Naive thymus-derived CD4-positive, alpha-beta T cell (primary cell): Measurements from ENCODE around the gene ZFYVE28. TPM values are rescaled to one million over a fixed set of nuclear protein-coding genes. Genes with fewer than 3 reads are reported as not detected.
A peak's percentile ranks its signal among the peaks of the same experiment; 100 is the strongest.

ENCODE experiments used
- ATAC-seq: fragments of 150-1000 bp; cut with Tn5 transposase; 2 replicates; pipeline ENCODE4 v1.10.0; 2021; ENCODE audit warnings: mild to moderate bottlenecking, moderate library complexity
- CTCF ChIA-PET: fragments of 350-600 bp; sonication (Branson Sonifier 250); formaldehyde crosslinking; loops from one replicate; lab custom pipeline; 2021; ENCODE audit warnings: antibody characterized with exemption; lab: Charles Lee
- POLR2A ChIA-PET: fragments of 350-600 bp; sonication (Branson Sonifier 250); formaldehyde crosslinking; loops from one replicate; lab custom pipeline; 2021; ENCODE audit warnings: antibody characterized with exemption, inconsistent platforms; lab: Charles Lee
- DNase-seq, 9 donors: peaks; one replicate each; pipeline versions ENCODE4 v3.0.0 to v3.0.0-alpha.2; 2020 to 2022; ENCODE audit warnings: mixed read lengths in 1 of 9
- H3K27ac ChIP-seq: one replicate; pipeline ENCODE4 v1.7.0; 2013; ENCODE audit warnings: mild to moderate bottlenecking, low read depth, low read length, moderate library complexity
- H3K27me3 ChIP-seq, 2 donors: one replicate each; pipeline ENCODE4 v1.7.0; 2013; ENCODE audit warnings: low read length in 2 of 2, mild to moderate bottlenecking in 2 of 2, moderate library complexity in 2 of 2; ENCODE audit not compliant: control insufficient read depth in 2 of 2, insufficient read depth in 2 of 2
- H3K36me3 ChIP-seq, 3 experiments: 1 replicate in 2 of 3; 2 replicates in 1 of 3; pipeline ENCODE4 v1.7.0; 2013; ENCODE audit warnings: low read length in 3 of 3, mild to moderate bottlenecking in 3 of 3, moderate library complexity in 1 of 3; ENCODE audit not compliant: insufficient read depth in 3 of 3, control insufficient read depth in 2 of 3
- H3K4me1 ChIP-seq, 2 donors: one replicate each; pipeline ENCODE4 v1.7.0; 2013; ENCODE audit warnings: low read length in 2 of 2, mild to moderate bottlenecking in 2 of 2, moderate library complexity in 1 of 2; ENCODE audit not compliant: control insufficient read depth in 2 of 2, insufficient read depth in 2 of 2
- H3K4me3 ChIP-seq: 2 replicates; pipeline ENCODE4 v1.7.0; 2013; ENCODE audit warnings: mild to moderate bottlenecking, low read length
- H3K9me3 ChIP-seq, 3 experiments: 1 replicate in 2 of 3; 2 replicates in 1 of 3; pipeline ENCODE4 v1.7.0; 2013; ENCODE audit warnings: low read length in 3 of 3; ENCODE audit not compliant: control insufficient read depth in 2 of 3
- H3K27ac Mint-ChIP-seq, 9 donors: one replicate each; pipeline ENCODE4 v1.8.0; 2020 to 2022; ENCODE audit warnings: mixed read lengths in 9 of 9, mild to moderate bottlenecking in 8 of 9, moderate library complexity in 5 of 9, inconsistent platforms in 2 of 9
- H3K27me3 Mint-ChIP-seq, 5 donors: one replicate each; pipeline ENCODE4 v1.8.0; 2021 to 2022; ENCODE audit warnings: mixed read lengths in 5 of 5, mild to moderate bottlenecking in 1 of 5
- H3K36me3 Mint-ChIP-seq, 5 donors: one replicate each; pipeline ENCODE4 v1.8.0; 2020 to 2022; ENCODE audit warnings: mixed read lengths in 5 of 5, mild to moderate bottlenecking in 3 of 5, inconsistent platforms in 1 of 5
- H3K4me1 Mint-ChIP-seq, 7 donors: one replicate each; pipeline ENCODE4 v1.8.0; 2020 to 2022; ENCODE audit warnings: mixed read lengths in 7 of 7, mild to moderate bottlenecking in 3 of 7, inconsistent platforms in 1 of 7
- H3K4me3 Mint-ChIP-seq, 10 donors: one replicate each; pipeline ENCODE4 v1.8.0; 2020 to 2022; ENCODE audit warnings: mild to moderate bottlenecking in 10 of 10, mixed read lengths in 10 of 10, moderate library complexity in 6 of 10, inconsistent platforms in 2 of 10
- H3K9me3 Mint-ChIP-seq, 11 donors: one replicate each; pipeline ENCODE4 v1.8.0; 2020 to 2022; ENCODE audit warnings: mixed read lengths in 11 of 11, mild to moderate bottlenecking in 4 of 11, inconsistent platforms in 1 of 11, moderate library complexity in 1 of 11
- intact Hi-C, 2 donors: fragments of 100-400 bp; cut with micrococcal nuclease; formaldehyde crosslinking; loops; one replicate each; pipeline ENCODE4 v1.15.1; 2023
- polyA plus RNA-seq, 2 donors: library from polyadenylated mRNA; unstranded; fragments of 300-500 nt; fragmentation: Illumina TruSeq; gene quantifications; one replicate each; pipeline ENCODE4 v1.2.3, GENCODE V29; 2021
- total RNA-seq, 6 experiments: library from RNA in 5 of 6; stranded (reverse) in 5 of 6; gene quantifications; 1 replicate in 5 of 6; 2 replicates in 1 of 6; pipeline ENCODE4 v1.2.3 and lab custom pipeline; 2021 to 2026

The ZFYVE28 gene
- total and polyA plus RNA-seq, 7 experiments from 2014 or later, result 6.1 to 26.5 (median 15.9) TPM

GRCh38 chr4:2268357-2269205, 149.9 kb downstream of the ZFYVE28 start:
- ATAC-seq (no peak), DNase-seq (no peak)
- no peaks in the 10 kb centered on the region for H3K9me3 ChIP-seq
- ChIA-PET CTCF (no interaction called here), POLR2A (interaction anchor here (1.3 kb wide), 1 partner anchor 125 kb away, joined by 3 read pairs; no protein-coding TSS in a partner anchor)
- Mint-ChIP-seq H3K27ac (peak overlapping the region in 1 of 9 donors; percentile 25), H3K4me3 (no peak overlapping the region), H3K36me3 (peaks cover 0 to 8% (median 3%) of the 10 kb centered on the region in 5 donors), H3K9me3 (peaks cover 0 to 1% (median 0%) of the 10 kb centered on the region in 11 donors), H3K4me1 (peaks cover 0 to 4% (median under 1%) of the 10 kb centered on the region in 7 donors), H3K27me3 (no peaks in the 10 kb centered on the region)
- no peak overlapping the region for H3K27ac ChIP-seq
- intact Hi-C loops, result no loop called here
- H3K27me3 ChIP-seq, result no peaks in the 10 kb centered on the region
- no peak overlapping the region for H3K4me3 ChIP-seq
- no peaks in the 10 kb centered on the region for H3K36me3 ChIP-seq
- no peaks in the 10 kb centered on the region for H3K4me1 ChIP-seq

DNA sequence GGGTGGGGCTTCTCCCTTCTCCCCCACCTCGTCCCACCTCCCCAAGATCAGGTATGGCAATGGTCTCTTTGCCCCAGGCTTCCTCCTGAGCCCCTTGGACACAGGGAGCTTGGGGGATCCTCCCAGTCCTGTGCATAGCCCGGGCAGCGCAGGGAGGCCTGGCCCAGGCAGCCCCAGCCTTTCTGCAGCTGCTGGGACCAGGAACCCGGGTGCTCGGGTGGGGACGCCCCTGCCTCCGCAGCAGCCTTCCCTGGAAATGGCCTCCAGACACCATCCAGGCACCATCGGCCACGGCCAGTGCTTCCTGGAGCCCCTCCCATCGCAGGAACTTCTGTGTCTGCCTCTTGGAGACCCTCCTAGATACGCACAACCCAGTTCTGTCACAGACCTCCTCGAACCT, 150.6 kb downstream of the ZFYVE28 start:
- no peaks in the 10 kb centered on the region for H3K27me3 Mint-ChIP-seq
- H3K36me3 ChIP-seq, result no peaks in the 10 kb centered on the region
- H3K9me3 Mint-ChIP-seq, result peaks cover 0 to 1% (median 0%) of the 10 kb centered on the region in 11 donors
- POLR2A ChIA-PET, result interaction anchor here (1.3 kb wide), 1 partner anchor 126 kb away, joined by 3 read pairs; no protein-coding TSS in a partner anchor
- H3K4me3 Mint-ChIP-seq, result no peak overlapping the region
- H3K36me3 Mint-ChIP-seq, result peaks cover 0 to 8% (median 0%) of the 10 kb centered on the region in 5 donors
- H3K4me3 ChIP-seq, result no peak overlapping the region
- H3K9me3 ChIP-seq, result no peaks in the 10 kb centered on the region
- no peaks in the 10 kb centered on the region for H3K27me3 ChIP-seq
- CTCF ChIA-PET, result no interaction called here
- peaks cover 0 to 4% of the 10 kb centered on the region in 2 donors for H3K4me1 ChIP-seq
- DNase-seq, result no peak
- no peak overlapping the region for H3K27ac Mint-ChIP-seq
- intact Hi-C loops, result no loop called here
- peaks cover 0 to 6% (median 2%) of the 10 kb centered on the region in 7 donors for H3K4me1 Mint-ChIP-seq
- H3K27ac ChIP-seq, result no peak overlapping the region
- ATAC-seq, result no peak

- H3K27me3 ChIP-seq, result no peaks in the 10 kb centered on the region
- no peak overlapping the region for H3K4me3 ChIP-seq
- peaks cover 0 to 6% (median 1%) of the 10 kb centered on the region in 7 donors for H3K4me1 Mint-ChIP-seq
- H3K9me3 Mint-ChIP-seq, result peaks cover 0 to 1% (median 0%) of the 10 kb centered on the region in 11 donors
- peaks cover 0 to 6% (median 0%) of the 10 kb centered on the region in 5 donors for H3K36me3 Mint-ChIP-seq
- H3K36me3 ChIP-seq, result no peaks in the 10 kb centered on the region
- H3K27ac ChIP-seq, result no peak overlapping the region
- POLR2A ChIA-PET, result interaction anchor here (0.6 to 1.3 kb wide), 2 partner anchors 21 to 126 kb away, joined by 3 to 5 read pairs; no protein-coding TSS in a partner anchor
- no peaks in the 10 kb centered on the region for H3K27me3 Mint-ChIP-seq
- intact Hi-C loops, result no loop called here
- no peak for ATAC-seq
- no peak for DNase-seq
- H3K4me1 ChIP-seq, result peaks cover 0 to 7% of the 10 kb centered on the region in 2 donors
- H3K27ac Mint-ChIP-seq, result no peak overlapping the region
- H3K4me3 Mint-ChIP-seq, result no peak overlapping the region
- no peaks in the 10 kb centered on the region for H3K9me3 ChIP-seq
- CTCF ChIA-PET, result interaction anchor here (0.5 kb wide), 1 partner anchor 46 kb away, joined by 3 read pairs; no protein-coding TSS in a partner anchor
Measured at GRCh38 chr4:2267320-2267811, 151.1 kb downstream of the ZFYVE28 start.

DNA sequence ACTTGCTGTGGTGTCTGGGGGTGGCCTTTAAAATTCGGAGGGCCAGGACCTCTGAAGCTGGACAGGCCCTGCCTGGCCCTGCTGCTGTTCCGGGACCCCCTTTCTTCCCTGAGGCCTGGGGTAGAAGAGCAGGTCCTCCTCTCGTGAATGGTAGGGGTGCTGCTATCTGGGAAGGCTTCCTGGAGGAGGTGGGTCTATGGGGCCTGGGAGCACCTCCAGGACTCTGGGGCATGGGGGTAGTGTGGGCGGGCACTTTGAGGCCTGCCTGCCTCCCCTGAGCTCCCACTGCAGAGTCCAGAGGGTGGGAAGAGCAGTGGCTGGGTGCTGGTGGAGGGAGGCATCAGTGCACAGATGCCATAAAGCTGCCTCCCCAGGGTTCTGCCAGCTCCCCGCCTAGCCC, 151.6 kb downstream of the ZFYVE28 start:
- DNase-seq (no peak), ATAC-seq (no peak)
- Mint-ChIP-seq H3K4me1 (peaks cover 0 to 6% (median 0%) of the 10 kb centered on the region in 7 donors), H3K27ac (peak overlapping the region in 1 of 9 donors; percentile 51), H3K9me3 (peaks cover 0 to 1% (median 0%) of the 10 kb centered on the region in 11 donors), H3K4me3 (no peak overlapping the region), H3K27me3 (no peaks in the 10 kb centered on the region), H3K36me3 (peaks cover 0 to 4% (median 0%) of the 10 kb centered on the region in 5 donors)
- peaks cover 0 to 7% of the 10 kb centered on the region in 2 donors for H3K4me1 ChIP-seq
- ChIA-PET POLR2A (interaction anchor here (0.6 kb wide), 1 partner anchor 22 kb away, joined by 5 read pairs; no protein-coding TSS in a partner anchor), CTCF (no interaction called here)
- no peaks in the 10 kb centered on the region for H3K9me3 ChIP-seq
- H3K27ac ChIP-seq, result no peak overlapping the region
- no peak overlapping the region for H3K4me3 ChIP-seq
- no peaks in the 10 kb centered on the region for H3K27me3 ChIP-seq
- no peaks in the 10 kb centered on the region for H3K36me3 ChIP-seq
- intact Hi-C loops, result no loop called here

- intact Hi-C loops, result no loop called here
- Histone ChIP-seq H3K27me3 (no peaks in the 10 kb centered on the region), H3K27ac (no peak overlapping the region), H3K9me3 (no peaks in the 10 kb centered on the region), H3K4me3 (no peak overlapping the region), H3K4me1 (peaks cover 0 to 7% of the 10 kb centered on the region in 2 donors), H3K36me3 (no peaks in the 10 kb centered on the region)
- Mint-ChIP-seq H3K27me3 (no peaks in the 10 kb centered on the region), H3K27ac (peak overlapping the region in 1 of 9 donors; percentile 51), H3K36me3 (peaks cover 0 to 4% (median 0%) of the 10 kb centered on the region in 5 donors), H3K9me3 (peaks cover 0 to 1% (median 0%) of the 10 kb centered on the region in 11 donors), H3K4me1 (peaks cover 0 to 6% (median 0%) of the 10 kb centered on the region in 7 donors), H3K4me3 (no peak overlapping the region)
- ChIA-PET POLR2A (no interaction called here), CTCF (no interaction called here)
- ATAC-seq (no peak), DNase-seq (no peak)
Measured at GRCh38 chr4:2266181-2266580, 152.3 kb downstream of the ZFYVE28 start.

DNA sequence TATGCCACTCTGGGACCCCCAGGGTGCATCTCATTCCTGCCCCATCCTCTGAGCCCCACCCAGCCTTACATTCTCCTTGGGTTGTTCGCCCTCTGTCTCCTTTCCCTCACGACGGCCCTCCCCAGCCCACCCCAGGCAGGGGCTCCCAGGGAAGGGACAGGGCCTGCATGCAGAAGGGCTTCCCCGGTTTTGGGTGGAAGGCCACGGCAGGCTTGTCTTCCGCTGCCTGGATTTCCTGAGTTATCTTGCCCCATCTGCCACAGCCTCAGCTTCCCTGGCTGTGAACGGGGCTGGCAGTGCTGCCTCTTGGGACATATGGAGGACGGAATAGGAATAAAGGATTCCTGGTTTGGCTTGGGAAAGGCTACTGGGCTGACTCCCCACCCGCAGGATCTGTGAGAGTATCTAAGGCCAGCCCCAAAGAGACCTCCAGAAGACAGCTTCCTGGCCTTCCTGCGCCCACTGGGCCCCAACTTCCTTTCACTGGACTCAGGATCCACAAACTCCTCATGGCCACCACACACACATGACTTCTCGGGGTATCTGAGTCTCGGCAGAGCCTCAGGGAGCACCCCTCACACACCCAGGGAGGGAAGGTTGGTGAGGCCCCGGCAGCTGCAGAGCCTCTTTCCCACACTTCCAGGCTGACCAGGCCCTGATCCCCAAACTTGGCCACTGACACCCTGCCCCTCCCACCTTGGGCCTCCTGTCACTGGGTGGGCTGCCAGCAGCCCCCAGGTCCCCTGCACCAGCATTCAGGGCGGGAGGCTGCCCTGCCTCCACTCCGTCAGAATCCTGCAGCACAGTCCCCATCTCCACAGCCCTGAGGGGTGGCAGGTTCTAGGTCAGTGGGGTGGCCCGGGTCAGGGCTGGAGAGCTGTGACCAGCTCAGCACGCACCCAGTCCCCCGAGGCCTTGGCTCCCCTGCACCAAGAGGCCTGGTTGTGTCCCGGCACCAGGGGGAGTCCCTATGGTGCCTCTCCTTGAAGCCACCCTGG, 153.0 kb downstream of the ZFYVE28 start:
- intact Hi-C loops, result no loop called here
- Histone ChIP-seq H3K4me1 (peaks cover 4 to 13% of the 10 kb centered on the region in 2 donors), H3K27me3 (no peaks in the 10 kb centered on the region), H3K36me3 (no peaks in the 10 kb centered on the region), H3K9me3 (no peaks in the 10 kb centered on the region), H3K27ac (no peak overlapping the region), H3K4me3 (no peak overlapping the region)
- no peak for ATAC-seq
- no peak for DNase-seq
- H3K9me3 Mint-ChIP-seq, result peaks cover 0 to 1% (median 0%) of the 10 kb centered on the region in 11 donors
- ChIA-PET CTCF (interaction anchor here (0.6 kb wide), 1 partner anchor 169 kb away, joined by 3 read pairs; no protein-coding TSS in a partner anchor), POLR2A (interaction anchor here (4.2 kb wide), 1 partner anchor 25 kb away, joined by 48 read pairs; the partner anchor contains the start of genes HAUS3 and POLN)
- no peaks in the 10 kb centered on the region for H3K27me3 Mint-ChIP-seq
- peak overlapping the region in 1 of 10 donors; percentile 34 for H3K4me3 Mint-ChIP-seq
- peak overlapping the region in 3 of 9 donors; percentile 9 to 51 (median 9) for H3K27ac Mint-ChIP-seq
- H3K36me3 Mint-ChIP-seq, result peaks cover 0 to 4% (median 0%) of the 10 kb centered on the region in 5 donors
- H3K4me1 Mint-ChIP-seq, result peaks cover 0 to 8% (median 0%) of the 10 kb centered on the region in 7 donors
